ENCODE results near the gene BANF1. TPM values are rescaled to one million over a fixed set of nuclear protein-coding genes. Genes with fewer than 3 reads are reported as not detected.

Gene BANF1
- total RNA-seq, 2 donors from 2014 or later: 166 to 174 TPM

DNA sequence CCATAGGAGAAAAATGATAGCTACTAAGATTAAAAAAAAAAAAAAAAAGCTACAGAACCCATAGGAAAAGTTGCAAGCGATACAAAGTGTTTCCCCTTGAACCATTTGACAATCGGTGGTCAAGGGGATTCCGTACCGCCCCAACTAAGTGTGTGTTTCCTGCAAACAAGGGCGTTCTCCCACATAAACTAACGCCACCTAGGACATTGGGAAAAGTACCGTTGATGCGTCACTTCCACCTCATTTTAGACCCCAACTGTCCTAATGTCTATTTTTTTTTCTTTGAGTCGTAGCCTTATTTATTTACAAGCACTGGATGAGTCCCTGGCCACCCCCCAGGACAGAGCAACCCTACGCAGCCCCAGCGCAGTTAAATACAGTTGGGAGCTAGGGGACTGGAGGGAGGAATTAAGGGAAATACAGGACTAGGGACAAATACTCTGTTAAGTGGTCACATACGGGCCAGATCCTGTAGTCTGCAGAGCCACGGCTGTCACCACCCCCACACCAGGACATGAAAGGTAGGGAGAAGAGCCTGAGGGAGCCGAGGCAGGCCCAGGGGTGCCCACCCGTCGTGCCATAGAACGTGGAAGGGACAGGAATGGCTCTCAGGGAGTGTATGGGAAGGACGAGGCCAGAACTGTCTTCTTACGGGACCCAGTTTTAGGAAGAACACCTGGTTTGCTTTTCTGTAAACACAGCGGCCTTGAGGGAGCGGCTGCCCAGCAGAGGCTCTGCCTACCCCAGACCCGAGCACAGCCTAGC is 19.3 kb upstream of the BANF1 start:
- Mint-ChIP-seq H3K36me3 (ENCODE audit: insufficient read depth in 2 of 2) (peaks cover 0 to 3% of the 10 kb centered on the region in 2 donors), H3K9me3 (no peaks in the 10 kb centered on the region), H3K27me3 (ENCODE audit: low read depth) (no peaks in the 10 kb centered on the region), H3K4me3 (no peak overlapping the region), H3K27ac (no peak overlapping the region), H3K4me1 (ENCODE audit: low read depth) (no peaks in the 10 kb centered on the region)
- DNase-seq (no peak), ATAC-seq (replicated peaks in 1 of 2) (no peak)

DNA sequence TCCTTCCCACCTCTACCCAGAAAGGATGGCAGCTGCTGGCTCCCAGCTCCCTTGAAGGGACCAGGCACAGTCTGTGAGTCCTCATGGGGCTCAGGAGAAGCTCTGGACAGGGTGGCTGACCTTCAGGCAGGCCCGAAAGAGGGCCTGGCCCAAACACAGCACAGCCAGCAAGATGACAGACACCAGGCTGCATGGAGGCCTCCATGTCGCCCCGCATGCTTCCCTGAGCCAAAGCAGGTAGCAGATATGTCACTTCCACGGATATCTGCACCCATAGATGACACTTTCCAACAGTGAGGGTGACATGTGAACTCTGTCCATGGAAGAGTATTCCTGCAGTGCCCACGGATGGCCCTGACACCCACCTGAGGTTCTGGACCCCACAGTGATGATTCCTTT is 18.7 kb upstream of the BANF1 start:
- ATAC-seq (replicated peaks in 1 of 2): no peak
- H3K4me1 Mint-ChIP-seq (ENCODE audit: low read depth): no peaks in the 10 kb centered on the region

DNA sequence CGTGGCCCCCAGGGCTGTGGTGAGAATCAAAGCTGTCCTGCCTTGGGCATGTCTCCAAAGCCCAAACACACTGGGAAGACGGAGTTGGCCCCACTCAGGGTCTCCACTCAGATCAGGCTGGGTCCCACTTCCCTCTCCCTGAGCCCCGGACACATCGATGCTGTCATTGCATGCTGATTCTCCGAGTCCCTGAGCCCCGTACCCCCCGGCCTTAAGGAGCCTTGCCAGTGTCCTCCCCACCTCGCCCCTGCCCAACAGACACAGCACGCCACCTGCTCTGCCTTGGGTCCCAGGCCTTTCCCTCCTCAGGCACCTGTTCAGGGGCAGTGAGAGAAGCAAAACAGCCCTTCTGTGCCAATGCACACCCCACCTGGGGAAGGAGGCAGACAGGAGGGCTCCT is 15.0 kb upstream of the BANF1 start:
- Mint-ChIP-seq H3K4me1 (ENCODE audit: low read depth) (no peaks in the 10 kb centered on the region), H3K36me3 (ENCODE audit: insufficient read depth in 2 of 2) (peaks cover 0 to 3% of the 10 kb centered on the region in 2 donors), H3K9me3 (no peaks in the 10 kb centered on the region), H3K27ac (no peak overlapping the region), H3K4me3 (no peak overlapping the region), H3K27me3 (ENCODE audit: low read depth) (no peaks in the 10 kb centered on the region)
- ATAC-seq (replicated peaks in 1 of 2): no peak
- DNase-seq: no peak

More for the DNA sequence above, 18.7 kb upstream of the BANF1 start:
- H3K27ac Mint-ChIP-seq: no peak overlapping the region
- H3K27me3 Mint-ChIP-seq (ENCODE audit: low read depth): no peaks in the 10 kb centered on the region
- no peaks in the 10 kb centered on the region for H3K9me3 Mint-ChIP-seq
- H3K4me3 Mint-ChIP-seq: no peak overlapping the region
- no peak for DNase-seq
- H3K36me3 Mint-ChIP-seq (ENCODE audit: insufficient read depth in 2 of 2): peaks cover 0 to 3% of the 10 kb centered on the region in 2 donors

DNA sequence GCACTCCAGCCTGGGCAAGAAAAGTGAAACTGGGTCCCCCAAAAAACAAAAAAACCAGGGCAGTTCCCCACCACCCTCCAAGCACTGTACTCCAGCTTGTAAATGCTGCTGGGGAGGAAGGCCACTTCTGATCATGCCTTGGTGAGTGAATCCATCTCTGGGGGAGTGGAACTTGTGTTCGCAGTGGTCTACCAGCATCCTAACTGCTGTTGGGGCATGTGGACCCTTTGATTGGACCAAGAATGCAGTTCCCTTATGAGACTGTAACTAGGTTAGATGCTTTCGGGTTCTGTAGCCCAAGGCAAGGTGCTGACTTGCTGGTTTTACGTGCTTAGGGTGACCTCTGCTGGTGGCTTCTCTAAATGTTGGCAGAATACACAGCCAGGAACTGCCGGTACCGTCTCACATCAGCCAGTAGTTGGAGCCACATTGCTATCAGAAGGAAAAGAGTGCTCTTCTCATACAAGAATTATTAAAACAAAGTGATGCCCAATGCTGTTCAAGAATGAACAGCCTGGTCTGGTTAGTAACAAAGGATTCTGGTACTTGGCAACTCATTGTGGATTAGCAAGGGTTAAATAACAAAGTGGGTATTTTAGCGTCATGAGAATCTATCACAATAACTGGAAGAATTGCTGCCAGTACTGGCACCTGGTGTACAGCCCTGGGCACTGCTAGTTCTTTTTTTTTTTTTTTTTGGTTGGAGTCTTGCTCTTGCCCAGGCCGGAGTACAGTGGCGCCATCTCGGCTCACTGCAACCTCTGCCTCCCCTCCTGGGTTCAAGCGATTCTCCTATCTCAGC is 13.3 kb upstream of the BANF1 start:
- Mint-ChIP-seq H3K27me3 (ENCODE audit: low read depth) (no peaks in the 10 kb centered on the region), H3K4me1 (ENCODE audit: low read depth) (no peaks in the 10 kb centered on the region)

DNA sequence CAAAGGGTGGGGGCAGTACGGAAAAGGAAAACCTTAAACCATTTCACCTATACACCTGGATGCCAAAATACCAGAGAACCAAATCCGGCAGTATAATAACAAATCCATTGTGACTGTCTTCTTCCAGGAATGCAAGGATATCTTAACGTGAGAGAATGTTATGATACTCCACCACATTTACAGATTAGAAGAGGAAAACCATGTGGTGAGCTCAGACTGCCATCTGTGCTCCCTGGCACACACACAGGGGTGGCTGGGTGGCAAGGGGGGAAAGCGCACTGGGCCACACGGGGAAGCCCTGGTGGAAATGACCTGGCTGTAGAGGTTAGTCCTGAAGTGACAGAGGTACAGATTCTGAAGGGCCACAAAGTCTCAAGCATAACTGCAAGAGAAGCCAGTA is 10.2 kb upstream of the BANF1 start:
- no peak overlapping the region for H3K4me3 Mint-ChIP-seq
- no peaks in the 10 kb centered on the region for H3K4me1 Mint-ChIP-seq (ENCODE audit: low read depth)
- H3K9me3 Mint-ChIP-seq: no peaks in the 10 kb centered on the region
- peaks cover 3% of the 10 kb centered on the region in 2 donors for H3K36me3 Mint-ChIP-seq (ENCODE audit: insufficient read depth in 2 of 2)
- DNase-seq (no peak), ATAC-seq (replicated peaks in 1 of 2) (no peak)
- H3K27me3 Mint-ChIP-seq (ENCODE audit: low read depth): no peaks in the 10 kb centered on the region
- no peak overlapping the region for H3K27ac Mint-ChIP-seq

More for the DNA sequence above, 13.3 kb upstream of the BANF1 start:
- peak; percentile 89 to 91 for DNase-seq
- Mint-ChIP-seq H3K9me3 (no peaks in the 10 kb centered on the region), H3K4me3 (no peak overlapping the region), H3K27ac (peak overlapping the region; percentile 74), H3K36me3 (ENCODE audit: insufficient read depth in 2 of 2) (peaks cover 0 to 3% of the 10 kb centered on the region in 2 donors)
- peak; percentile 98 to 99 for ATAC-seq (replicated peaks in 1 of 2)

DNA sequence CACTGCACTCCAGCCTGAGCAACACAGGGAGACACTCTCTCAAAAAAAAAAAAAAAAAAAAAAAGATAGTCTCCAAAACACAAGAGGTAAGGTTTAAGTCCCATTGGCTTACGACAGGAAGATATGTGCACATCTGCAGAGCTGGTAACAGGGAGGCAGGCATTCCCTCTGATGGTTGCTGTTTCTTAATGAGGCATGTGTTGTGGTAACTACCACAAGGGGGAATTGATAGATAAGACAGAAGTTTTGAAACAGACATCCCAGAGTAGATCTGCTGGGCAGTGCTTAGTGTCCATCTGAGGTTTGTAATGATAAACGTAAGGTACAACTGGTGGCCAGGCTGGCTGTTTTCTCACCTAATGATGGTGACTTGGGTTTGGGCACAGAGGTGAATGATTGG is 5.0 kb upstream of the BANF1 start:
- Mint-ChIP-seq H3K36me3 (ENCODE audit: insufficient read depth in 2 of 2) (peaks cover 8 to 26% of the 10 kb centered on the region in 2 donors), H3K27ac (no peak overlapping the region), H3K9me3 (no peaks in the 10 kb centered on the region), H3K4me1 (ENCODE audit: low read depth) (peaks cover 27% of the 10 kb centered on the region), H3K4me3 (no peak overlapping the region), H3K27me3 (ENCODE audit: low read depth) (no peaks in the 10 kb centered on the region)
- DNase-seq: no peak
- no peak for ATAC-seq (replicated peaks in 1 of 2)

DNA sequence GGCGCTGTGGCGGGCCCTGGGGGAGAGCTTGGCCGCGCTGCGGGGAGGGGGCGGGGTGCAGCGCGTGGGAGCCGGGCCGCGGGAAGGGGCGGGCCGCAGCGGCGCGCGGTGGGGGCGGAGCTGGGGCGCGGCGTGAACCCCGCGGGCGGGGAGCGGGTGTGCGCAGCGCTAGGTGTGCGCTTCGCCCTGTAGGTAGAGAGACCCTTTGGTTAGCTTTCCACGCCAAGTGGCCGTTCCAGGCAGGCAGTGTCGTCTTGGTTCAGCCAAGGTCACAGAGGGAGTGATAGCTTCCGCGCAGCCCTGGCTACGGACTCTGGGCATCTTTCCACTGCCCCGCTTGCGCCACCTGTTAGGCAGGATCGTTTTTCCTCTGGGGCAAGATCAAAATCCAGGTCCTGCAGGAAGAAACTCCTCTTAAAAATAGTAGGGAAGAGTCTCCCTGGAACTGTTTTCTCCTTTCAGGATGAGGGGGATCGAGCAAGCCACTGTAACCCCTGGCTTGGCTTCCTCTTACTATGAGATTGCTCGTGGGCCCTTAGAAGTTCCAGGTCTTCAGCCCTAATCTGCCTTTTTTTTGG is 434 bp downstream of the BANF1 start:
- ATAC-seq (replicated peaks in 1 of 2): peak; percentile 72 to 79
- peak overlapping the region; percentile 95 to 99 for H3K4me3 Mint-ChIP-seq
- peak overlapping the region; percentile 75 for H3K27ac Mint-ChIP-seq
- peaks cover 42% of the 10 kb centered on the region for H3K4me1 Mint-ChIP-seq (ENCODE audit: low read depth)
- H3K36me3 Mint-ChIP-seq (ENCODE audit: insufficient read depth in 2 of 2): peaks cover 5 to 23% of the 10 kb centered on the region in 2 donors
- H3K27me3 Mint-ChIP-seq (ENCODE audit: low read depth): no peaks in the 10 kb centered on the region
- DNase-seq: peak in 1 of 2 donors; percentile 78
- no peaks in the 10 kb centered on the region for H3K9me3 Mint-ChIP-seq

DNA sequence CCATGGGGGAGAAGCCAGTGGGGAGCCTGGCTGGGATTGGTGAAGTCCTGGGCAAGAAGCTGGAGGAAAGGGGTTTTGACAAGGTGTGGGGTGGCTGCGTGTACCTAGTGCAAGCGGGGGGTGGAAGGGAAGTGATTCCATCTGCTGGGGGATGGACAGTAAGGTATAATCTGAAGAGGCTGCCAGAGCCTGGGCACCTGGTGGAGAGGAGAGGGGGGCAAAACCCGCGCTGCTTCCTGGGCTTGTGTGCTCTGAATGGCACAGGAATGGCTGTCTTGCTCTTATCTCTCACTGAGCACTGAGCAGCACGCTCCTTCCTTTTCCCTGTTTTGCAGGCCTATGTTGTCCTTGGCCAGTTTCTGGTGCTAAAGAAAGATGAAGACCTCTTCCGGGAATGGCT is 988 bp downstream of the BANF1 start:
- peak overlapping the region; percentile 75 for H3K27ac Mint-ChIP-seq
- H3K36me3 Mint-ChIP-seq (ENCODE audit: insufficient read depth in 2 of 2): peaks cover 3 to 22% of the 10 kb centered on the region in 2 donors
- no peaks in the 10 kb centered on the region for H3K27me3 Mint-ChIP-seq (ENCODE audit: low read depth)
- H3K4me1 Mint-ChIP-seq (ENCODE audit: low read depth): peaks cover 40% of the 10 kb centered on the region
- ATAC-seq (replicated peaks in 1 of 2) (no peak), DNase-seq (no peak)
- peak overlapping the region; percentile 92 to 95 for H3K4me3 Mint-ChIP-seq
- H3K9me3 Mint-ChIP-seq: no peaks in the 10 kb centered on the region

DNA sequence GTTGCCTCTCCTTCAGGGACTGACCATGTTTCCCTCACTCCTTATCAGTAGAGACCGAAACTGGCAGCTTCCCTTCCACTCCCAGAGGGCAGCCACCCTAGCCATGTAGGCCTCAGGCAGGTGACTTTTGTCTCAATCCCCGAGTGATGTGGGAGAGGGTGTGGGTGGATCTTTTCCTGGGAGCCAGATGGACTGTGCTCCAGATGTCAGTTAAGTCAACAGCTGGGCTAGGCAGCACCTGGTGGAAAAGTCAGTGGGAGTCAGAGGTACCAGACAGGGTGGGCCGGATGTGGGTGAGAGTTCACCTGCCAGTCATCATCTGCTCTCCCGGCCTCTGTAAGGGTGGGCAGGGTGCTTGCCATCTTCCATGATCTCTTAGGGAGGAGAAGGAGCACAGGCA is 1.9 kb downstream of the BANF1 start:
- DNase-seq: no peak
- no peak overlapping the region for H3K27ac Mint-ChIP-seq

DNA sequence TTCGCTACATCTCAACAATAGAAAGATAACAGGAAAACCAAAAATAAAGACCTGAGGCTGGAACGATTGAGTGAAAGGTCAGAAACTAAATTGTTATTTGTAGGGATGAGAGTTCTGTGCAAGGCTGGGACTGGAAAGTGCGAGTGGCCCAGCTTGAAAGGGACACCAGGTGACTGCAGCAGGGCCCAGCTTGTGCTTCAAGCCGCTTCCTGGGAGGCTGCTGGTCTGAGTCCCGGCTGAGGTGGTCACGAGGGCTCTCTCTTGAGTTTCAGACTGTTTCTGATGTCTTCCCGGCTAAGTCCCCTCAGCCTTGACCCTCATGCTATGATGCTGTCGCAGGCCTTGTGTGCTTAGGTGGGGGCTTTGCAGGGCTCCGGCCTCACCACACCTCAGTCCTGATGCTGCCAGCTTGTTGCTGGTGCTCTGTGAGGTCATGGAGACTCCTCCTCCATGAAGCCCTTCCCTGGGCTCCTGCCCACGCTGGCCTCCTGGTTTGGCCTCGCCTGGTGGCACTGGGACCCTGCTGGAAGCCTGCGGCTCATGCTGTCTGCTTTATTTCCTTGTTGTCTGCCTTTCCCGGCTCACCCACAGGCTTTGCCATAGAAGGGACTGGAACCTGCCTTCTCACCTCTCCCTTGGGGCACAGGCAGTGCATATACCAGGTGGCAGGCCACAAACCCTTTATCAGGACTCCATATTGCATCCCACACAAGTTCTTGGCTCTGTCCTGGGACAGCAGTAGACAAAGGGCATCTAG is 4.0 kb downstream of the BANF1 start:
- Mint-ChIP-seq H3K27me3 (ENCODE audit: low read depth) (peaks cover 5% of the 10 kb centered on the region), H3K36me3 (ENCODE audit: insufficient read depth in 2 of 2) (peaks cover 3 to 11% of the 10 kb centered on the region in 2 donors), H3K9me3 (no peaks in the 10 kb centered on the region), H3K27ac (no peak overlapping the region), H3K4me1 (ENCODE audit: low read depth) (peaks cover 15% of the 10 kb centered on the region), H3K4me3 (no peak overlapping the region)
- DNase-seq (no peak), ATAC-seq (replicated peaks in 1 of 2) (no peak)

More for the DNA sequence above, 1.9 kb downstream of the BANF1 start:
- ATAC-seq (replicated peaks in 1 of 2): no peak
- H3K4me1 Mint-ChIP-seq (ENCODE audit: low read depth): peaks cover 33% of the 10 kb centered on the region
- peaks cover 3 to 16% of the 10 kb centered on the region in 2 donors for H3K36me3 Mint-ChIP-seq (ENCODE audit: insufficient read depth in 2 of 2)
- no peaks in the 10 kb centered on the region for H3K27me3 Mint-ChIP-seq (ENCODE audit: low read depth)
- H3K4me3 Mint-ChIP-seq: peak overlapping the region; percentile 44 to 60
- H3K9me3 Mint-ChIP-seq: no peaks in the 10 kb centered on the region

DNA sequence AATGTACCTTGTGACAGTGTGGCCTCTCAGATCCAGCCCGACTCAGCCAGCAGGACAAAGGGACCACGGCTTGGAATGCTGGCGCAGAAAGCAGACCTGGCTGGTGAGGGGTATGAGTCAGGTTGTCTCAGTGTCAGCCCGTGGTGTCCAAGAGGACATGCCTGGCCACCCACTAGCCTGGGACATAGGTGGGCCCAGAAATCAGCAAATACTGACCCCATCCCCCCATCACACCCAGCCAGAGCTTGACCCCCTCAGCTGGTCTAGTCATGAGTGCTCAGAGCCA is 4.5 kb downstream of the BANF1 start:
- H3K36me3 Mint-ChIP-seq (ENCODE audit: insufficient read depth in 2 of 2): peaks cover 2 to 10% of the 10 kb centered on the region in 2 donors
- H3K4me3 Mint-ChIP-seq: no peak overlapping the region
- no peaks in the 10 kb centered on the region for H3K9me3 Mint-ChIP-seq
- peaks cover 15% of the 10 kb centered on the region for H3K4me1 Mint-ChIP-seq (ENCODE audit: low read depth)
- ATAC-seq (replicated peaks in 1 of 2) (no peak), DNase-seq (no peak)
- H3K27ac Mint-ChIP-seq: no peak overlapping the region
- peaks cover 5% of the 10 kb centered on the region for H3K27me3 Mint-ChIP-seq (ENCODE audit: low read depth)

DNA sequence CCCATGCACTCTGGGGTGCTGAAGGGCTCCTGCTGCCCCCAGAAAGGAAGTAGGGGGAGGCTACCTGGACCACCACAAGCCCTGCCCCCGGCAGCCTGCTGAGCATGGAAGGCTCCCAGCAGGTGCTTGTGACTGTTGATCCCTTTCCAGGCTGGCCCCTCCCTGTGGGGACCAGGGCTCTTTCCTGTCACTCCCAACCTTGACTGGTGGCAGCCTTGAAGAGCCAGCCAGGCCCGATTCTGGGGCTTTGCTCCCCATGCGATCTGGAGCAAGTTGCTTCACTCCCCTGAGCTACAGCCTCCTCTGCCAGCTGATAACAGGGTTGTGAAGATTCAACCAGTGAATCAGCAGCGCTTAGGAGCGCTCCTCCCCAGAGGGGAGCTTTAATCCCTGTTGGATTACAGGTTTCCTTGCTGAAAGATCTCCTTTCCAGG is 4.9 kb downstream of the BANF1 start:
- H3K27ac Mint-ChIP-seq: no peak overlapping the region
- ATAC-seq (replicated peaks in 1 of 2): no peak

DNA sequence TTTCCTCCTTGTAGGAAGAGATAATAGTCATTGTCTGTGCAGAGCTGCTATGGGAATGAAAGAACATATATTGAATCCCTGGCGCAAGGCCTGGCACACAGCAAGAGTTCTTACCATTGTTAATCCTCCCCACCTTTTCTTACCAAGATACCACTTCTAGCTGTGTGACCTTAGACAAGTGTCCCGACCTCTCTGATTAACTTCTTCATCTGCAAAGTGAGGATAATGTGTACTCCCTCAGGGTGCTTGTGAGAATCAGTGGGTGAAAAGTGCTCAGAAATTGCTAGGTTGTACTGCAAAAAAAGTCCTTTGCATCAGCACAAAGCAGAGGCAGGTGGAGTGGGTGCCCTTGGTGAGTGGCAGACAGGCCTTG is 5.8 kb downstream of the BANF1 start:
- ATAC-seq (replicated peaks in 1 of 2): no peak
- H3K27me3 Mint-ChIP-seq (ENCODE audit: low read depth): peaks cover 9% of the 10 kb centered on the region

More for the DNA sequence above, 4.9 kb downstream of the BANF1 start:
- no peak overlapping the region for H3K4me3 Mint-ChIP-seq
- H3K4me1 Mint-ChIP-seq (ENCODE audit: low read depth): peaks cover 15% of the 10 kb centered on the region
- H3K36me3 Mint-ChIP-seq (ENCODE audit: insufficient read depth in 2 of 2): peaks cover 0 to 6% of the 10 kb centered on the region in 2 donors
- H3K9me3 Mint-ChIP-seq: no peaks in the 10 kb centered on the region
- peaks cover 5% of the 10 kb centered on the region for H3K27me3 Mint-ChIP-seq (ENCODE audit: low read depth)
- no peak for DNase-seq

More for the DNA sequence above, 5.8 kb downstream of the BANF1 start:
- H3K9me3 Mint-ChIP-seq: no peaks in the 10 kb centered on the region
- H3K27ac Mint-ChIP-seq: no peak overlapping the region
- H3K4me1 Mint-ChIP-seq (ENCODE audit: low read depth): peaks cover 9% of the 10 kb centered on the region
- H3K4me3 Mint-ChIP-seq: no peak overlapping the region
- no peak for DNase-seq
- peaks cover 0 to 6% of the 10 kb centered on the region in 2 donors for H3K36me3 Mint-ChIP-seq (ENCODE audit: insufficient read depth in 2 of 2)
